ENCODE data around the gene POLQ. TPM values are rescaled to one million over a fixed set of nuclear protein-coding genes. Genes with fewer than 3 reads are reported as not detected.
"Not testable (repeated sequence)": the region's sequence is repeated elsewhere in the genome, so short reads cannot be mapped to it uniquely, and the experiment has no call there.

The POLQ gene
- total RNA-seq, 4 donors from 2014 or later: 2.2 to 11.6 (median 3.9) TPM

DNA sequence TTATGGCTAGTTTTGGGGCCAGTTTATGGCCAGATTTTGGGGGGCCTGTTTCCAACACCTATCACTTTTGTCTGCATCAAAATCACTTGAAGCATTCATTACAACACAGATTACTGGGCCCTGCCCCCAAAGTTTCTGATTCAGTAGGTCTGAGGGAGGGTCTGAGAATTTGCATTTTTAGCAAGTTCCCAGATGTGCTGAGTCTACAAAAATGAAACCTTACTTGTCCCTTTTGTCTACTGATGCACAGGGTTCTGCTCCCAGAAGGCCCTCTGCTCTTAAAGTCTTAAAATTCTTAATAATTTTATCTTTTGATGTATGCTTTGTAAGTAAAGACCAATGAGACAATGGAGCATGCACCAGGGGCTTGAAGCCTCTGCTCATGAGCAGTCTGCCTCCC, 146.0 kb downstream of the POLQ start:
- Histone ChIP-seq H3K27me3 (no peaks in the 10 kb centered on the region), H3K9me3 (no peaks in the 10 kb centered on the region), H3K4me1 (no peaks in the 10 kb centered on the region), H3K27ac (no peak overlapping the region), H3K36me3 (no peaks in the 10 kb centered on the region), H3K4me3 (no peak overlapping the region)
- TF ChIP-seq CTCF (IDR thresholded peaks at IDR 0.05): no peak
- no peak for TF ChIP-seq POLR2A (IDR thresholded peaks at IDR 0.05)
- no peak for DNase-seq

GRCh38 chr3:121398051-121398450, 147.7 kb downstream of the POLQ start:
- H3K27me3 ChIP-seq, DNase-seq, H3K27ac ChIP-seq, H3K4me3 ChIP-seq, H3K36me3 ChIP-seq, H3K4me1 ChIP-seq, H3K9me3 ChIP-seq: not testable (repeated sequence)

DNA sequence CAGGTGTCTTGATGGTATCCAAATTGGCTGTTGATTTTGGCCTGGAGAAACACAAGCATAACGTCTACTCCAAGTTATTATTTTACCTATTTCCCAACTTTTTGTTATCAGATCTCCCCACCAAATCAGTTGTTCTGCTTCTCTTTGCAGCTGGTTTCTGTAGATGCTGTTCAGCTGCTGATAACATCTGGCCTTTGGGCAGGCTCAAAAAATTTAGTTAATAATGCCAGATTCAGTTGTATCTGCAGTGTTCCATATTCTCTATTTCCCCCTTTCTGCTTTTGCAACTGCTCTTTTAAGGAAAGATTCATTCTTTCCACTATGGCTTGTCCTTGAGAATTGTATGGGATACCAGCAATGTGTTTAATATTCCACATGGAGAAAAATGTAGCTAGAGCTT, 149.8 kb downstream of the POLQ start:
- DNase-seq, H3K9me3 ChIP-seq: not testable (repeated sequence)

DNA sequence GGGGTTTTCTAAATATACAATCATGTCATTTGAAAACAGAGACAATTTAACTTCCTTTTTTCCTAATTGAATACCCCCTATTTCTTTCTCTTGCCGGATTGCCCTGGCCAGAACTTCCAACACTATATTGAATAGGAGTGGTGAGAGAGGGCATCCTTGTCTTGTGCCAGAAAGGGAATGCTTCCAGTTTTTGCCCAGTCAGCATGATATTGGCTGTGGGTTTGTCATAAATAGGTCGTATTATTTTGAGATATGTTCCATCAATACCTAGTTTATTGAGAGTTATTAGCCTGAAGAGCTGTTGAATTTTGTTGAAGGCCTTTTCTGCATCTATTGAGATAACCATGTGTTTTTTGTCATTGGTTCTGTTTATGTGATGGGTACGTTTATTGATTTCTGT, 157.5 kb downstream of the POLQ start:
- DNase-seq, H3K27me3 ChIP-seq, H3K36me3 ChIP-seq, H3K9me3 ChIP-seq, H3K4me1 ChIP-seq, H3K27ac ChIP-seq, H3K4me3 ChIP-seq: not testable (repeated sequence)

More for the DNA sequence above, 149.8 kb downstream of the POLQ start:
- H3K4me3 ChIP-seq, H3K36me3 ChIP-seq, H3K27me3 ChIP-seq, H3K4me1 ChIP-seq, H3K27ac ChIP-seq: not testable (repeated sequence)

Other genes starting within 250 kb of the POLQ start
- gene ARGFX, start 22.0 kb upstream of the POLQ start, total RNA-seq: not detected
- not detected for gene FBXO40, start 47.4 kb upstream of the POLQ start, total RNA-seq
- 100 to 1,000 TPM in 1 of 4 donors, 10 to 100 TPM in 3; 20.3 to 161 (median 28.0) TPM for gene HCLS1, start 114.9 kb upstream of the POLQ start, total RNA-seq
- gene GOLGB1, start 203.8 kb upstream of the POLQ start, total RNA-seq: 100 to 1,000 TPM in 2 of 4 donors, 10 to 100 TPM in 2; 84.0 to 134 (median 112) TPM